NCI-H774 (cell line): Measurements from ENCODE around the gene ACR.

Experiments used
- DNase-seq: peaks from one replicate; lab custom pipeline; 2025; lab: John Stamatoyannopoulos, UW

The ACR gene

GRCh38 chr22:50717709-50718351 lies 20.2 kb upstream of the ACR start:
- no peak for DNase-seq

GRCh38 chr22:50718352-50718709 lies 19.7 kb upstream of the ACR start:
- DNase-seq: no peak

GRCh38 chr22:50719814-50720300 lies 18.1 kb upstream of the ACR start:
- DNase-seq: no peak

GRCh38 chr22:50720301-50721256 lies 17.4 kb upstream of the ACR start:
- DNase-seq: no peak

DNA sequence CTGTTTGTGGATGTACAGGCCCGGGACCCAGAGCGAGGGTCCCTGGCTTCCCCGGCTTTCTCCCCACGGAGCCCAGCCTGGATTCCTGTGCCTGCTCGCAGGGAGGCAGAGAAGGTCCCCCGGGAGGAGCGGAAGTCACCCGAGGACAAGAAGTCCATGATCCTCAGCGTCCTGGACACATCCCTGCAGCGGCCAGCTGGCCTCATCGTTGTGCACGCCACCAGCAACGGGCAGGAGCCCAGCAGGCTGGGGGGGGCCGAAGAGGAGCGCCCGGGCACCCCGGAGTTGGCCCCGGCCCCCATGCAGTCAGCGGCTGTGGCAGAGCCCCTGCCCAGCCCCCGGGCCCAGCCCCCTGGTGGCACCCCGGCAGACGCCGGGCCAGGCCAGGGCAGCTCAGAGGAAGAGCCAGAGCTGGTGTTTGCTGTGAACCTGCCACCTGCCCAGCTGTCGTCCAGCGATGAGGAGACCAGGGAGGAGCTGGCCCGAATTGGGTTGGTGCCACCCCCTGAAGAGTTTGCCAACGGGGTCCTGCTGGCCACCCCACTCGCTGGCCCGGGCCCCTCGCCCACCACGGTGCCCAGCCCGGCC lies 16.7 kb upstream of the ACR start:
- no peak for DNase-seq

- no peak for DNase-seq
Observed at GRCh38 chr22:50722048-50722701, 15.8 kb upstream of the ACR start.

GRCh38 chr22:50722716-50723428 lies 15.1 kb upstream of the ACR start:
- no peak for DNase-seq

- no peak for DNase-seq
Observed at GRCh38 chr22:50723991-50724390, 14.0 kb upstream of the ACR start.

- no peak for DNase-seq
Observed at GRCh38 chr22:50724616-50725015, 13.4 kb upstream of the ACR start.

- no peak for DNase-seq
Observed at GRCh38 chr22:50725597-50725996, 12.4 kb upstream of the ACR start.

DNA sequence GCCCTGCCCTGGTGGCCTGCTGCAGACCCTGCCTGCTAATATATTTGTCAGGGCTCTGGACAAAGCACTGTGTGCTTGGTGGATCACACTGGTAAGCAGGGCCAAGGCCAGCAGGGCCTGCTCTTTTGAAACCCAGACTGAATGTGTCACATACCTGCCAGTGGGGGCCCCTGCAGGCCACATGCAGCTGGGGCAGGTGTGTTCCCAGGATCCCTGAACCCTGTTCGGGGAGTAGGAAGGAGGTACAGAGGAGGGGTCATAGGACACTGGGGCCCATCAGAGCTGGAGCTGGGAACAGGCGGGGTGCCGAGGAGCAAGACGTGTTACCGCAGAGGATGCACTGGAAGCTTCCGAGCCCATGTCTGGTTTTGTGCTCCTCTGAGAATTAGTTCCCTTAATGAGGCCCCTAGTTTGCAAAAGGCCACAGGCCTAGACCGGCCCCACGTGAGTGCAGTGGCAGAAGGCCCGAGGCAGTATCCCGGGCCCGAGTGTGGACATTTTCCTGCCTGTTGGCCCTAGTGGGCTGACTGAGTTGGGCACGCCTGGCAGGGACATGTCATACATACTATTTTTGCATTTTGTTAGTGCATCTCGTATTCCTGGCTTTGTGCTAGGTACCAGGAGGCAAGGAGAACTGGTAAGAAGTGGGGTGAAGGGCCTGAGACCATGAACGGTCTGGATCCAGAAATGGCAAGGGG lies 11.2 kb upstream of the ACR start:
- DNase-seq: no peak

DNA sequence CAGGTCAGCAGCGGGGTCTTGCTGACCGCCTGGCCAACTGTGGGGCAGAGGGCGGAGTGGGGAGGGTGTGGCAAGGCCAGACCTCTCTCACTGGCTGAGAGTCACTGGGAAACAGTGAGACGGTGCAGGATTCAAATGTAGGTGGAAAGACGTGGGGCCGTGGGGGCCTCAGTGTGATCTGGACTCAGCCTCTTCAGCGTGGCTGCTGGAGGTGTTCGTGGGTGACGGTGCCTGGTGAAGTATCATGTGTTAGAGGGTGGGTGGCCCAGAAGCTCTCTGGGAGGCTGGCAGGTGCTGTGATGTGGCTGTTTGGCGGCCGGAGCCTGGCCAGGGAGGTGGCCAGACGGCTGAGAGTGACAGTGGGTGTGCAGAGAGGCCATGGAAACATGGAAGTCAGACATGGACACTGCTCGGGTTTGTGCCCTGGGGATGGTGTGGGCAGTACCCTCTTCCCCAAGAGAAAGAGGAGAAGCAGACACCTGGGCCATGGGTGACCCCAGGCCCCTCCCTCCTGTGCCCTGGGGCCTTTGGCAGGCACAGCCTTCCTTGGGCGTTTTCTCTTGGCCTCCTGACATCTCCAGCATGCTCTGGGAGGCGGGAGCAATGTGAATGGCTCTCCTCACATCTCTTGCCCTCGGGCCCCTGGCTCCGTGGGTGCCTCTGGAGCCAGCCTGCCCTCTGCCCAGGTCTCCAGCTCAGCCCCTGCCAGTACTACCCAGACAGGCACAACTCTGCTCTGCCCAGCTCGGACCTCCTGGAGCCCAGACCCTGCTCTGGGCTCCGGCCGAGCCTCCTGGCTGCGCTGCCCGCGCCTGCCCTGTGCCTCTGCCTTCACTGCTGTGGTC lies 10.1 kb upstream of the ACR start:
- no peak for DNase-seq

DNA sequence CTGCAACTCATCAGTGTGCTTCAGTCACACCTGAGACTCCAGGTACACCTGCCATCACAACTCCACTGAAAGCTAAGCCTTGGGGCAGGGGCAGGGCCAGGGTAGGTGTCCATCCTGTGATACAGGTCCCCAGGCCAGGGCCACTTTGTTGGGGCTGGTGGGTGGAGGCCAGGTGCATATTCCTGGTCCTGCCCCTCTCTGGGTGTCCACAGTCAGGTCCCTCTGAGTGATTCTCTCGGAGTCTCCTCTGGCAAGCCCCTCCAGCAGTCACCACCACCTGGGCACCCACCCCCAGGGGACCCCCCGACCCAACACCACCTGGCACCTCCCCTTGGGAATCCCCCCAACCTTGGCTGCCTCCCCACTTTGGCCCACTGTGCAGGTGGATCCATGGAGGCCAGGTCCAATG lies 9.5 kb upstream of the ACR start:
- no peak for DNase-seq

DNA sequence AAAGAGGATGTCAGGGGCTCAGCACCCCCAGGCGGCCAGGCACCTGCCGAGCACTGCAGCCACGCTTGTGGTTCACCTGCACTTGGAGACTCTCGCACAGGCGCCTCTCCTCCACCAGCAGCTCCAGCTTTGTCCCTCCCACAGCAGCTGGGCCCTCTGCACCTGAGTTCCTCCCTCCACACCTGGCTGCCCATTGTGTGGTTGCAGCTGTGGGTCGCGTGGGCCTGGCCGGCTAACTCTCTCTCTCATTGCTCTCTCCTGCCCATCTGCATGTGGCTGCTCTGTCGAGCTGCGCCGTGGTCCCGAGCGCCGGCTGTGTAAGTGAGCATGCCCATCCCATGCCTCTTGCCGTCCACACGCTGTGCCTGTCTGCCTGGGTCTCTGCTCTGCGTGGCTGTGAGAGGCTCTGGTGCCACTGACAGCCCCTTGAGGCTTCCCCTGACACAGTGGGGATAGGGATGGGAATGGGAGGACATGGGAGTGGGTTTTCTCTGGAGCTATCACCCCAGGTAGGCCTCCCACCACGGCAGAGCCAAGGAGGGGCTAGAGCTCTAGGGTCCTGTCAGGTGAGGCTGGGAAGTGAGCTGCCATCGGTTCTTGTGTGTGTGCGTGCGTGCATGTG lies 8.5 kb upstream of the ACR start:
- DNase-seq: no peak

DNA sequence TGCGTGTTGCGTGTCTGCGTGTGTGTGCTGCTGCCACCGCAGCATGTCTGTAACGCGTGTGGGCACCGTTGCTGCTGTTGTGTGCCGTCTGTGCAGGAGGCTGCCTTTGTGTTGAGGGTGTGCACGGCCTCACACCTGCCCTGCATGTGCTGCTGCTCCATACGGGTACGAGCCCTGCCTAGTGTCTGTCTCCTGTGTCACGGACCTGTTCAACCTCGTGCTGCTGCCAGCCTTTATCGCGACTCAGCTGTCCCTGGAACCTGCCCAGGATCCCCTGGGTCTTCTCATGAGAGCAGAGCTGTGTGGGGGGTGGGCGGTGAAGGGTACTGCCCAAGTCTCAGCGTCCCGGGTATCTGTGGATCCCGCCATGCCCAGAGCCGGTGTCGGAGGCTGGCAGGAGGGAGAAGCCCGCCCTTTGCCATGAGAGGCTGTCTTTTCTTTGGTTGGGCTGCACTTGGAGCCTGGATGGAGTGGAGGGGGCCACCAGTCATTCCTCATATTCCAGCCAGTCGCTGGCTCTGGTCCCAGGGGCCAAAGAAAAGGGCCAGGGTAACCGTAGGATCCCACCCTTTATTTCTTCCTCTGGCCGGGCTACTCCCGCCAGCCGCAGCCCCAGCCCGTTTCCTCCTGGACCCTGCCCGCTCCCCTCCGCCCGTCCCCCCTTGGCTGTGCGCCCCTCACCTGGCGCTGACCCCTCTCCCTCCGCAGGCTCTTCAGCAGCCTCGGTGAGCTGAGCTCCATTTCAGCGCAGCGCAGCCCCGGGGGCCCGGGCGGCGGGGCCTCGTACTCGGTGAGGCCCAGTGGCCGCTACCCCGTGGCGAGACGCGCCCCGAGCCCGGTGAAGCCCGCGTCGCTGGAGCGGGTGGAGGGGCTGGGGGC lies 7.8 kb upstream of the ACR start:
- no peak for DNase-seq

DNA sequence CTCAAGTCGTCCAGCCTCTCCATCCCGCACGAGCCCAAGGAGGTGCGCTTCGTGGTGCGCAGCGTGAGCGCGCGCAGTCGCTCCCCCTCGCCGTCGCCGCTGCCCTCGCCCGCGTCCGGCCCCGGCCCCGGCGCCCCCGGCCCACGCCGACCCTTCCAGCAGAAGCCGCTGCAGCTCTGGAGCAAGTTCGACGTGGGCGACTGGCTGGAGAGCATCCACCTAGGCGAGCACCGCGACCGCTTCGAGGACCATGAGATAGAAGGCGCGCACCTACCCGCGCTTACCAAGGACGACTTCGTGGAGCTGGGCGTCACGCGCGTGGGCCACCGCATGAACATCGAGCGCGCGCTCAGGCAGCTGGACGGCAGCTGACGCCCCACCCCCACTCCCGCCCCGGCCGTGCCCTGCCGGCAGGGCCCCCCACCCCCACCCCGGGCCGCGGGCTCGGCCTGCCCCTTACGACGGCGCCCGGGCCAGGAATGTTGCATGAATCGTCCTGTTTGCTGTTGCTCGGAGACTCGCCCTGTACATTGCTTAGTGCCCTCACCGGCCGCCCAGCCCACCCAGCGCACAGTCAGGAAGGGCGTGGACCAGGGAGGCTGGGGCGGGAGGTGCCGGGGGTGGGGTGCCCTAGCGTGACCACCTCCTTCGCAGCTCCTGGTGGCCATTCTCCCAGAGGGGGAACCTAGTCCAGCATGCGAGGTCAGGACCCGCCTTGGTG lies 6.9 kb upstream of the ACR start:
- DNase-seq: no peak

- no peak for DNase-seq
Observed at GRCh38 chr22:50731811-50732624, 6.0 kb upstream of the ACR start.
